NCI-H526 (cell line): ENCODE data around the gene HIRIP3.
A peak's percentile ranks its signal among the peaks of the same experiment; 100 is the strongest.

Source experiments
- DNase-seq, 2 experiments: peaks; one replicate each; lab custom pipeline; 2025; lab: John Stamatoyannopoulos, UW

Gene HIRIP3

DNA sequence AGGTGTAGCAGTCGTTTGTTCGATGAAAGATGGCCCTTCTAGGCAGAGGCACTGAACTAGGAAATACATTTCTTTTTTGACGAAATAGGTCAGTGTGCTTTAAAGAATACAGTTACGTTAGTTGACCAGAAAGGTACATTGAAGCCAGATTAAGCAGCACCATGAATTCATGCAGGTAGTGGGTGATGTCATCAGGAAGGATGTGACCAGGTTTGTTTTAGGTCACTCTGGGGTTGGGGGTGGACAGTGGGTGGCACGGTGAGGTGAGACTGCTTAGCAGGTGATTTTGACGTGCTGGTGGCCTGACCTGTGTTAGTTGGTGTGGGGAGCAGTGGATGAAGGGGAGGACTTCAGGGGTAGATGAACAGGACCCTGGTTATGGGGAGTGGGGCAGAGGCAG, 4.2 kb upstream of the HIRIP3 start:
- DNase-seq, result no peak

GRCh38 chr16:29996766-29997250, 1.4 kb upstream of the HIRIP3 start:
- no peak for DNase-seq

- peak; percentile 89 to 98 for DNase-seq
Observed at GRCh38 chr16:29995911-29996765, 721 bp upstream of the HIRIP3 start, which contains the start of gene INO80E. Gene INO80E, plus strand, starts transcription at chr16:29996241. Its CDS starts 70 bp downstream, at chr16:29996311.

DNA sequence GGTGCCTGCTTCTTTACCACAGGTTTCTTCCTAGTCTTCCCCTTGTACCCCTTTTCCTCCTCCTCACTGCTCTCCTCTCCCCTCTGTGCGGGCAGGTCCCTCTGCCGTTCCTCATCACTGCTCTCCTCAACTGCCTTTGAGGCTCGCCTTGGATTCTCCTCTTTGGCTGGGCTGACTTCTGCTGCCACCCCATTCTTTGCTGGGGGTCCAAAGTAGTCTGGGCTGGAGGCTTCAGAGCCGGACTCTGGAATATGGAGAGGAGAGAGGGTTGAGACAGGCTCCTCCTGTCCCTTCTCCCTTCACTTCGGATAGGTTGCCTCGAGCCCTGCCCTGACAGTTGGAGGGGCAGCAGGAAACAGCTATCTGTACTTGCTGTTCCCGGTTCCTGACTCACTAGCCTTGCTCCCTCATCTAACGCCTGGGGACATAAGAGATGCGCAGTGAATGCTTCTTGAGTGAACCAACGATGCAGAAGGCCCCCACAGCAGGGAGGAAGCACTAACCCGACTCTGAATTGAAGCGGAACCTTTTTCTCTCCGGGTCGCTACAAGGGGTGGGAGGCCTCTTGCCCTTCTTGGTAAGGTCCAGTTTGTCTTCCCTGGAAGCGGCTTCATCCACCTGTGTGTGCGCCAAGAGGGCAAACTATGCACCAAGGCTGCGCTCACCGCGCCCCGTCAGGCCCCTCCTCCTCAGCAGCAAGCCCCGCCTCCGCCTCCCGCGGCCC, 655 bp downstream of the HIRIP3 start:
- peak in 1 of 2 experiments; percentile 64 for DNase-seq

DNA sequence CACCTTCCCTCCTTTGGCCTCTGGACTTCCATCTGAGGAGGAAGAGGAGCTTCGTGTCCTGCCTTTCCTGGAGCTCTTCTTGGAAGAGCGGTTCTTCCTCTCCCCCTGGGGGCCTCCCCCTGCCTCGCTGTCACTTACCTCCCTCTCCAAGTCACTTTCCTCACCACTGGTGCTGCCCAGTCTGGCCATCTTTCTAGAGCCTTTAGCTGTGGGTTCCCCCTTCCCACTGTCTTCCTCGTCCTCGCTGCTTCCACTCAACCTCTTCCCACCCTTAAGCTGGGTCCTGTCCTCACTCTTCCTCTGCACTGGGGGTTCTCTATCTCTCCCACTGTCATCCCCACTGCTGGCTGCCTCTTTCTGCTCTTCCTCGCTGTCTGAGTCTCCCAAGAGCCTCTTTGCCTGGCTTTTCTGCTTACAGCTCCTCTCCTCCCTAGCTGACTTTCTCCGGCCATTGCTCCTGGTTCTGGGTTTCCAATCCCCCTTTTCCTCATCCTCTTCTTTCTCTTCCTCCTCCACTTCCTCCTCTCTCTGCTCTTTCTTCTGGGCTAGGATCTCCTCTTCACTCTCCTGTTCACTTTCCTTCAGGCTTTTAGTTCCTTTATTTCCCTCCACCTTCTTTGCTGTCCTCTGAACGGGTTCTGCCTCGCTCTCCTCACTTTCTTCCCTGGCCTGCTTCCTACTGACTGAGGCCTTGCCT, 1.4 kb downstream of the HIRIP3 start:
- DNase-seq, result no peak

- DNase-seq, result no peak
Observed at GRCh38 chr16:29993191-29993902, 2.1 kb downstream of the HIRIP3 start.

DNA sequence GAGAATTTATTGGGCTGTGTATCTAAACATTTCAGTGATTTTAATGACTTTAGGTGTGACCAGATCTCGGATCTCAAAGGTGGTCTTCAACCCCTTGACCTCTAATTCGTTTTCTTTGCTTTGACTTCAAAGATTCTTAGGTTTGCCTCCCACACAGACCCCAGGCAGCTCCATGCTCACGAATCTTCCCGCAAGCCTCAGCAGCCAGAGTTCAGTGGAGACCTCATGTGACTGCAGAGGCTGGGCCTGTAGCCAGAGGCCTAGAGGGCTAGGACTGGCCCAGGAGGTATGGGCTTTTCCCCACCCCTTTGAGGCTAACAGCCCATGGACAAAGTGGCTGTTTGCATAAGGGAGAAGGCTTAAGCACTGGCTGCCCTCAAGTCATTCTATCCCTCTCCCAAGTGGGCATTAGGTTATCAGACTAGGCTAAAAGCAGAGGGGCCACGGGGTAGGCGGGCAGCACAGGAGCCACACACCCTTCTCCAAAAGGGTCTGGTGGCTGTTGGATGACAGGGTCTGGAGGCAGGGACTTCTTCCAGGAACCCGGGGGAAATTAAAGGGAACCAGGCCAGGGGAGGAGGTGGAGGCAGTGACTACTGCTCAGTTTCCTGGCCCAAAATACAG, 3.0 kb downstream of the HIRIP3 start:
- no peak for DNase-seq

DNA sequence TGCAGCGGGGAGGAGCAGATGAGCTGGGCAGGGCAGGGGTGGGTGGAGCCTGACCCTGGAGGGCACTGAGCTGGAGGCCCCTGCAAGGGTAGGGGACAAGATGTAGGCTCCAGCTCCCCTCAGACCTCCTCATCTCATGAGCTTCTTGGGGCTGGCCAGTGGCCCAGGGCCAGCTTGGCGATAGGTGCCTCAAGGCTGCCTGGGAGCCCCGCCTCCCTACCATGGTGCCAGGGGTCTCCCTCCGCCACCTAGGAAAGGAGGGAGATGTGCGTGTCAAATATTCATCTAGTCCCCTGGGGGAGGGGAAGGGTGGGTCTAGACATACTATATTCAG, 3.9 kb downstream of the HIRIP3 start:
- DNase-seq, result no peak

DNA sequence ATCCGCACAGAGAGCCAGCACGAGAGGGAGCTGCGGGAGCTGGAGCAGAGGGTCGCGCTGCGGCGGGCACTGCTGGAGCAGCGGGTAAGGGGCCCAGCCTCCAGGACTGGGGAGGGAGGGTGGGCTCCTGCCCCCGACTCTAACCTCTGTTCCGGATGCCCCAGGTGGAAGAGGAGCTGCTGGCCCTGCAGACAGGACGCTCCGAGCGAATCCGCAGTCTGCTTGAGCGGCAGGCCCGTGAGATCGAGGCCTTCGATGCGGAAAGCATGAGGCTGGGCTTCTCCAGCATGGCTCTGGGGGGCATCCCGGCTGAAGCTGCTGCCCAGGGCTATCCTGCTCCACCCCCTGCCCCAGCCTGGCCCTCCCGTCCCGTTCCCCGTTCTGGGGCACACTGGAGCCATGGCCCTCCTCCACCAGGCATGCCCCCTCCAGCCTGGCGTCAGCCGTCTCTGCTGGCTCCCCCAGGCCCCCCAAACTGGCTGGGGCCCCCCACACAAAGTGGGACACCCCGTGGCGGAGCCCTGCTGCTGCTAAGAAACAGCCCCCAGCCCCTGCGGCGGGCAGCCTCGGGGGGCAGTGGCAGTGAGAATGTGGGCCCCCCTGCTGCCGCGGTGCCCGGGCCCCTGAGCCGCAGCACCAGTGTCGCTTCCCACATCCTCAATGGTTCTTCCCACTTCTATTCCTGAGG, 4.4 kb downstream of the HIRIP3 start:
- DNase-seq, result no peak

GRCh38 chr16:29990034-29990433, 5.4 kb downstream of the HIRIP3 start:
- DNase-seq, result no peak

DNA sequence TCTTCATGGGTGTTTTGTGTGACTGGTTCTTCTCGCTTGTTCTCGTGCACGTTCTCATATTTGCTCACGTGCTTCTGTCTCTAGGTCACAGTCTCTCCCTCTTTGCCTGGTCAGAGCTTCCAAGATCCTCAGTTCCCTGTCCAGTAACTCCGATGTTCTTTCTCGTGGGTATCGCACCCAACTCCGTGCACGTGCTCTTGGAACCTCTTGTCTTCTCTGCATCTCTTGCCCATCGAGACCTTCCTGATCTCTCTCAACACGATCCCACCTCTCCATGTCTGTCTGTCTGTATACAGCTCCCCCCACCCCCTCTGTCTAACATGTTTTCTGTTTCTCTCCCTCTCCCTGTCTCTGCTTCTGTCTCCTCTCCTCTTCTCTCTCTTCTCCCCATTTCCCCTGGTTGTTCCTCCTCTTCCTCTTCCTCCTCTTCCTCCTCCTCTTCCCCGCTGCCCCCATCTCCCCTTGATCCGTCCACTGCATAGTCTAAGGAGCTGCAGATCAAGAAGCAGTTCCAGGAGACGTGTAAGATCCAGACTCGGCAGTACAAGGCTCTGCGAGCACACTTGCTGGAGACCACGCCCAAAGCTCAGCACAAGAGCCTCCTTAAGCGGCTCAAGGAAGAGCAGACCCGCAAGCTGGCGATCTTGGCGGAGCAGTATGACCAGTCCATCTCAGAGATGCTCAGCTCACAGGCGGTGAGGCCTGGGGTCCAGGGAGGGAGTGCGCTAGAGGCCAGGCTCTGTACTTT, 6.1 kb downstream of the HIRIP3 start:
- DNase-seq, result no peak

DNA sequence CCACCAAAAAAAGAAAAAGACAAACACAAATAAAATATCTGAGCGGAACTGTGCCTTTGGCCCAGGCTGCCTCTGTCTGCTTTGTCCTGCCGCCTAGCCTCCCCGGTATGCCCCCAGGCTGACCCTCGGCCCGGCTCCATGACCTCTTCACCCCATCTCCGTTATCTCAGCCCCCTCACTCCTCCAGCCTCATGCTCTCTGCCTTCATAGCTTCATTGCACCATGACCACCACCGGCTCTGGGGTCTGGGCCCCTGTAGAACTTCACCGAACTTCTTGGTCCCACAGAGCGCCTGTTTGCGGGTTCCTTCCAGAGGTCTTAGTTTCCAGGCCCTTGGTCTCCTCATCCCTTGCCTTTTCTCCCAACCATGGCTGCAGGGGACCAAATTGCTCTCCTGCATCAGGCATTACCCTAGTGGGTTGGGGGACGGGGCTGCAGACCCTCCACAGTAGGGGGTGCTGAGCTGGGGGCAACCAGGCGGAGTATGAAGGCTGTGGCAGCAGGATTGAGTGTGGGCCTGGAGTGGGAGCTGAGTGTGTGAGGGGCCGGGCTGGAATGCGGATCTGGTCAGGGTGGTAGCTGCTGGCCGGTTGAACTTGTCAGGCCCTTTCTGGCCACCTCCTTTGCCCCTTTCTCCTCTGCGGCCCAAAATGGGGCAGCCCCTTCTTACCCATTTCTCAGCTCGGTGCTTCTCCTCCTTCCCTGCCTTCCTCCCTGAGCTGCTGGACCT, 6.9 kb downstream of the HIRIP3 start:
- DNase-seq, result no peak

DNA sequence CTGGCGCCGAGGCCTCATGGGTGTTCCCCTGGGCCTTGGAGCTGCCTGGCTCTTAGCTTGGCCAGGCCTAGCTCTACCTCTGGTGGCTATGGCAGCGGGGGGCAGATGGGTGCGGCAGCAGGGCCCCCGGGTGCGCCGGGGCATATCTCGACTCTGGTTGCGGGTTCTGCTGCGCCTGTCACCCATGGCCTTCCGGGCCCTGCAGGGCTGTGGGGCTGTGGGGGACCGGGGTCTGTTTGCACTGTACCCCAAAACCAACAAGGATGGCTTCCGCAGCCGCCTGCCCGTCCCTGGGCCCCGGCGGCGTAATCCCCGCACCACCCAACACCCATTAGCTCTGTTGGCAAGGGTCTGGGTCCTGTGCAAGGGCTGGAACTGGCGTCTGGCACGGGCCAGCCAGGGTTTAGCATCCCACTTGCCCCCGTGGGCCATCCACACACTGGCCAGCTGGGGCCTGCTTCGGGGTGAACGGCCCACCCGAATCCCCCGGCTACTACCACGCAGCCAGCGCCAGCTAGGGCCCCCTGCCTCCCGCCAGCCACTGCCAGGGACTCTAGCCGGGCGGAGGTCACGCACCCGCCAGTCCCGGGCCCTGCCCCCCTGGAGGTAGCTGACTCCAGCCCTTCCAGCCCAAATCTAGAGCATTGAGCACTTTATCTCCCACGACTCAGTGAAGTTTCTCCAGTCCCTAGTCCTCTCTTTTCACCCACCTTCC, 7.9 kb downstream of the HIRIP3 start:
- no peak for DNase-seq

DNA sequence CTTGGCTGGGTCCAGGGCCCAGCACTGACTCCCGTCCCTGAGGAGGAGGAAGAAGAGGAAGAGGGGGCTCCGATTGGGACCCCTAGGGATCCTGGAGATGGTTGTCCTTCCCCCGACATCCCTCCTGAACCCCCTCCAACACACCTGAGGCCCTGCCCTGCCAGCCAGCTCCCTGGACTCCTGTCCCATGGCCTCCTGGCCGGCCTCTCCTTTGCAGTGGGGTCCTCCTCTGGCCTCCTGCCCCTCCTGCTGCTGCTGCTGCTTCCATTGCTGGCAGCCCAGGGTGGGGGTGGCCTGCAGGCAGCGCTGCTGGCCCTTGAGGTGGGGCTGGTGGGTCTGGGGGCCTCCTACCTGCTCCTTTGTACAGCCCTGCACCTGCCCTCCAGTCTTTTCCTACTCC, 8.5 kb downstream of the HIRIP3 start:
- DNase-seq, result no peak

DNA sequence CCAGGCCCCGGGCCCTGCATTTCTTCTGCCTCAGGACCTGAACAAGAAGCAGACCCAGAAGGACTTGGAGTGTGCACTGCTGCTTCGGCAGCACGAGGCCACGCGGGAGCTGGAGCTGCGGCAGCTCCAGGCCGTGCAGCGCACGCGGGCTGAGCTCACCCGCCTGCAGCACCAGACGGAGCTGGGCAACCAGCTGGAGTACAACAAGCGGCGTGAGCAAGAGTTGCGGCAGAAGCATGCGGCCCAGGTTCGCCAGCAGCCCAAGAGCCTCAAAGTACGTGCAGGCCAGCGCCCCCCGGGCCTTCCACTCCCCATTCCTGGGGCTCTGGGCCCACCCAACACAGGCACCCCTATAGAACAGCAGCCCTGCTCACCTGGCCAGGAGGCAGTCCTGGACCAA, 9.2 kb downstream of the HIRIP3 start:
- no peak for DNase-seq

DNA sequence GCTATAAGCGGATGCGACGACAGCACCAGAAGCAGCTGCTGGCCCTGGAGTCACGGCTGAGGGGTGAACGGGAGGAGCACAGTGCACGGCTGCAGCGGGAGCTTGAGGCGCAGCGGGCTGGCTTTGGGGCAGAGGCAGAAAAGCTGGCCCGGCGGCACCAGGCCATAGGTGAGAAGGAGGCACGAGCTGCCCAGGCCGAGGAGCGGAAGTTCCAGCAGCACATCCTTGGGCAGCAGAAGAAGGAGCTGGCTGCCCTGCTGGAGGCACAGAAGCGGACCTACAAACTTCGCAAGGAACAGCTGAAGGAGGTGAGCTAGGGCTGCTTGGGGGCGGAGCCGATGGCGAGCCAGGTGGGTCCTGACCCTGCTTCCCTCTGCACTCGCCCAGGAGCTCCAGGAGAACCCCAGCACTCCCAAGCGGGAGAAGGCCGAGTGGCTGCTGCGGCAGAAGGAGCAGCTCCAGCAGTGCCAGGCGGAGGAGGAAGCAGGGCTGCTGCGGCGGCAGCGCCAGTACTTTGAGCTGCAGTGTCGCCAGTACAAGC, 10.1 kb downstream of the HIRIP3 start:
- no peak for DNase-seq

GRCh38 chr16:29984764-29985147, 10.7 kb downstream of the HIRIP3 start:
- no peak for DNase-seq

GRCh38 chr16:29984137-29984763, 11.2 kb downstream of the HIRIP3 start:
- no peak for DNase-seq
